Activated CD8-positive, alpha-beta memory T cell treated with anti-CD3 and anti-CD28 coated beads, Interleukin-2, amount 10 ng/mL, durations not matched to agents 7 days and 5 days (primary cell): ENCODE measurements around the gene ZNF512B. TPM values are rescaled to one million over a fixed set of nuclear protein-coding genes. Genes with fewer than 3 reads are reported as not detected.
"Not testable (repeated sequence)": the region's sequence is repeated elsewhere in the genome, so short reads cannot be mapped to it uniquely, and the experiment has no call there.

Experiments
- ATAC-seq: fragments of 150-1000 bp; cut with Tn5 transposase; one replicate; pipeline ENCODE4 v1.10.0; 2021; ENCODE audit warnings: moderate library complexity
- CTCF ChIA-PET: fragments of 350-600 bp; sonication (Branson Sonifier 250); formaldehyde crosslinking; loops from one replicate; lab custom pipeline; 2021; ENCODE audit warnings: antibody characterized with exemption; lab: Charles Lee
- DNase-seq: peaks from one replicate; pipeline ENCODE4 v3.0.0-alpha.2; 2020
- H3K27ac Mint-ChIP-seq: one replicate; pipeline ENCODE4 v1.8.0; 2021; ENCODE audit warnings: mild to moderate bottlenecking, mixed read lengths
- H3K27me3 Mint-ChIP-seq: one replicate; pipeline ENCODE4 v1.8.0; 2021; ENCODE audit warnings: mixed read lengths
- H3K36me3 Mint-ChIP-seq: one replicate; pipeline ENCODE4 v1.8.0; 2021; ENCODE audit warnings: mild to moderate bottlenecking, mixed read lengths
- H3K4me1 Mint-ChIP-seq: one replicate; pipeline ENCODE4 v1.8.0; 2021; ENCODE audit warnings: mixed read lengths
- H3K4me3 Mint-ChIP-seq: one replicate; pipeline ENCODE4 v1.8.0; 2021; ENCODE audit warnings: mild to moderate bottlenecking, moderate library complexity, mixed read lengths
- H3K9me3 Mint-ChIP-seq: one replicate; pipeline ENCODE4 v1.8.0; 2022; ENCODE audit warnings: low read depth, mixed read lengths
- total RNA-seq, 2 experiments: library from RNA; stranded (reverse); gene quantifications; one replicate each; pipeline ENCODE4 v1.2.3, GENCODE V29; 2021

The ZNF512B gene
- total RNA-seq, 2 experiments from 2014 or later = 13.5 to 18.2 TPM

DNA sequence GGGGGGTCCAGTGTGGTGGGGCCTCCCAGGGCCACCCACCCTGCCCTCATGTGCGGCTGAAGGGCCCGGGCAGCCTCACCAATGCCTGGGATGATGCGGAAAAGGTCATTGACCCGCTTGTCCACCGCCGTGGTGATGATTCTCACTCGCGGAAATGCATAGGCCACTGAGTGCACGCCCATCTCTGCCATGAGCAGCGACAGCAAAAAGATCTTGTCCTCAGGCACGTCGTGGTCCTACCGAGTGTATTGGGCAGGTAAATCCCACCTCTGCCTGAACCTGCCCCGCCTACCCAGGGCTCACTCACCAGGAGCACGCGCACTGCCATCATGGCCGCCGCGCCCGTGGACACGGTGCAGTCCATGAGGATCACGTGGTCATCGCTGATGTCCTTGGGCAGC lies 29.7 kb downstream of the ZNF512B start:
- DNase-seq (no peak), ATAC-seq (no peak)
- Mint-ChIP-seq H3K9me3 (no peaks in the 10 kb centered on the region), H3K27me3 (no peaks in the 10 kb centered on the region), H3K36me3 (peaks cover 21% of the 10 kb centered on the region), H3K27ac (no peak overlapping the region), H3K4me1 (peaks cover 12% of the 10 kb centered on the region), H3K4me3 (no peak overlapping the region)
- CTCF ChIA-PET = interaction anchor here (0.8 to 1.7 kb wide), 3 partner anchors 29 to 99 kb away, joined by 3 to 5 read pairs (median 4); no protein-coding TSS in a partner anchor

DNA sequence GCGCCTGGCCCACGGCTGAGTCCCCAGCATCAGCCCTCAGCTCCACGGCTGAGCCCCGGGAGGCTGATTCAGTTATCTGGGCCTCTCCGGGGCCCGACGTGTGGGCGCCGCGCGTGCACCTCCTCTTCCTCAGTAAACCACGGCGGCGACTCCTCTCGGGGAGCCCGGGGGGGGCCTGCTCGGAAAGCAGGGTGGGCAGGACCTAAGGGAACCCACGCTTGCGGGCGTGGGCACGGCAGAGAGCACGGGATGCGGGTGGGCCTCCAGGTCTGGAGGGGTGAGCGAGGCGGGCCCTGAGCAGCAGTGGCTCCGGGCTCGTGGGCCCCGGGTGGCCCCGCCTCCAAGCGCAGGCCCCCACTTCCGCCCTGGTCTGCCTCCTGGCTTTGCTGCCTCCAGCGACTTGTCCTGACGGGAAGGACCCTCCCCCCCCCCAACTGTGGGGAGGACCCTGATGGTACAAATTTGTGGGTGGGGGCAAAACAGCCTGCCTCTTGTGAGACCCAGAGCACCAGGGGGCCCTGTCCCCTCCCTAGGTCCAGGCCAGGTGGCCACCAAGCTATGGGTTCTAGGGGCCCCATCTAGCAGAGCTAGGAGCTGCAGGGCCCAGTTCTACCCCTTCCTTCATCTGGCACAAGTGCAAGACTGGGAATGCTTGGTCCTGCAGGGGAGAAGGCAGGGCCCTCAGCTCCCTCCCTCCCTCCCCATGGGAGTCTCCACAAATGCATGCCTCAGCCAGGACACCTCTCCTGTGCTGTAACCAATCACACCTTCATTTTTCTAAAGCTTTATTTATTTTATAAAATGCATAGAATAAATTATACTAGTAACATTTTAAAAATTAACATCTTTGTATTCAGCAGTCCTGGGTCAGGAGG lies 30.4 kb downstream of the ZNF512B start:
- H3K36me3 Mint-ChIP-seq = peaks cover 24% of the 10 kb centered on the region
- no peaks in the 10 kb centered on the region for H3K9me3 Mint-ChIP-seq
- CTCF ChIA-PET = interaction anchor here (0.8 to 1.7 kb wide), 2 partner anchors 28 to 100 kb away, joined by 3 to 4 read pairs; no protein-coding TSS in a partner anchor
- peaks cover 12% of the 10 kb centered on the region for H3K4me1 Mint-ChIP-seq
- no peak for ATAC-seq
- H3K27me3 Mint-ChIP-seq = no peaks in the 10 kb centered on the region
- no peak overlapping the region for H3K27ac Mint-ChIP-seq
- H3K4me3 Mint-ChIP-seq = no peak overlapping the region
- DNase-seq = no peak

DNA sequence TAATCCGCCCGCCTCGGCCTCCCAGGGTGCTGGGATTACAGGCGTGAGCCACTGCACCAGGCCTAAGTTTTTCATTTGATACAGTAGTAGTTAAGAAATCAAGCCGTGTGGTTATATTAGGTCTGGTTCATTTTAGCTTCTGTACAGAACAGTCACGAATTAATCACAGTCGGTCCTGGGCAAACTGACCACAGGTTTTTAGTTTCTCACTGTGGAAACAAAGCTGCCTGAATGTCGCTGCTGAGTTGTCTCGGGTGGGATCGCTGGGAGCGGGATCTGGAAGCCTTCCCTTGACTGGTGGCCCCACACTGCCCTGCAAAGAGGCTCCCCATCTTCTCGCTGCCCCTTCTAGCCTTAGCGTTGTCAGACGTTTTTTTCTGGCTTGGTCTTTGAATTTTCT lies 32.1 kb downstream of the ZNF512B start:
- Mint-ChIP-seq H3K4me3 (no peak overlapping the region), H3K4me1 (peaks cover 12% of the 10 kb centered on the region), H3K27me3 (no peaks in the 10 kb centered on the region), H3K27ac (no peak overlapping the region), H3K36me3 (peaks cover 23% of the 10 kb centered on the region), H3K9me3 (no peaks in the 10 kb centered on the region)
- CTCF ChIA-PET = interaction anchor here (1.5 kb wide), 1 partner anchor 20 kb away, joined by 4 read pairs; no protein-coding TSS in a partner anchor
- ATAC-seq = no peak
- DNase-seq = no peak

DNA sequence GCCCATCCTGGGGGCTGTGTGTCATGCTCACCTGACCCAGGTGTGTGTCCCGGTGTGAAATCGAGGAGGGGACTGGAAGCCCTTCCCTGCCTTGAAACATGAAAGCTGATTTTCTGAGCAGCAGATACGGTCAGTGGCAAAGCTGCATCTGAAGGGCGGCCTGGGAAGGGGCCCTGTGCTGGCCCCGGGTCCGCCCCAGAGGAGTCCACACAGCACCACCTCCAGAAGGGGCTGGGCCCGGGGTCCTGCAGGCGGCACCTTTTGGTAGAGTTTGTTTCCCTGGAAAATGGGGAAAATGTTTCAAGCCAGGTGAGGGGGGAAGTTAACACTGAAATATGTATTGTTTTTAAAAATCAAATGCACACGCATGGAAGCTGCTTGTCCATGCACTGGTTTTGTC lies 34.3 kb downstream of the ZNF512B start:
- no peak for ATAC-seq
- Mint-ChIP-seq H3K4me1 (no peaks in the 10 kb centered on the region), H3K27me3 (no peaks in the 10 kb centered on the region), H3K36me3 (peaks cover 34% of the 10 kb centered on the region), H3K9me3 (no peaks in the 10 kb centered on the region), H3K4me3 (no peak overlapping the region), H3K27ac (no peak overlapping the region)
- no peak for DNase-seq
- CTCF ChIA-PET = no interaction called here

DNA sequence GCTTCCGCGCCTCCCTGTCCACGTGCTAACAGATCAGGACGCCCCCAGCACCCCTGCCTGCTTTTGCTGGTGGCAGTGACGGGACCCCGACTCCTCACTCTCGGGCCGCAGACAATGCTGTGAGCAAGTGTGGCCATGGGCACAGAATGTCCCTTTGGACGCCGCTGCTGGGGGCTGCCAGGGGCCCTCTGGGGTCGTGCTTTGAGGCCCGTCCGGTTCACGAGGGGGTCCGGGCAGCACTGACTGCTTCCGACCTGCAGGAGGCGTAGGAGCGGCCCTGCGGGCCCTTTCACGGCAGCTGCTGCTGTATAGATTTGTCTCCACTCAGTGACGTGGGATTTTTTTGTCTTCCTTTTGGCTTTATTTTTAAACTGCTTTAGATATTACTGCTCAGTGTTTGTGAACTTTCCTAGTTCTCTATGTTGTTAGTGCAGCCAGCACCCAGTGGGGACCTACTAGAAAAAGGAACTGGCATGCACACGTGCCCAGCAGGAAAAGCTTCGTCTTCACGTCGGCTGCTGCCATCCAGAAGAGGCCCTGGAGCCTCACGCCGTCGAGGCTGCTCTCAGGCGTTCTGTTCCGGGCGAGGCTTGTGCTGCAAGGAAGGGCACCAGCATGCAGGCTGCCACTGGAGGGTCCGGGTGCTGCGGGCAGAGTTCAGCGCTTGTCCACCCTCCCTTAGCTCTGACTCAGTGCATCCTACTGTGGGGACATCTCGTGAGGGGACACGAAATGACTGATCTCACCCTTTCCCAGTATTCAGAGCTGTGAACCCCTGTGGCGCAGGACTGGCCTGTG lies 35.3 kb downstream of the ZNF512B start:
- H3K4me3 Mint-ChIP-seq = no peak overlapping the region
- H3K4me1 Mint-ChIP-seq = no peaks in the 10 kb centered on the region
- H3K9me3 Mint-ChIP-seq = no peaks in the 10 kb centered on the region
- no peak overlapping the region for H3K27ac Mint-ChIP-seq
- CTCF ChIA-PET = interaction anchor here (0.6 kb wide), 1 partner anchor 43 kb away, joined by 3 read pairs; no protein-coding TSS in a partner anchor
- DNase-seq = no peak
- peaks cover 35% of the 10 kb centered on the region for H3K36me3 Mint-ChIP-seq
- H3K27me3 Mint-ChIP-seq = no peaks in the 10 kb centered on the region
- no peak for ATAC-seq

DNA sequence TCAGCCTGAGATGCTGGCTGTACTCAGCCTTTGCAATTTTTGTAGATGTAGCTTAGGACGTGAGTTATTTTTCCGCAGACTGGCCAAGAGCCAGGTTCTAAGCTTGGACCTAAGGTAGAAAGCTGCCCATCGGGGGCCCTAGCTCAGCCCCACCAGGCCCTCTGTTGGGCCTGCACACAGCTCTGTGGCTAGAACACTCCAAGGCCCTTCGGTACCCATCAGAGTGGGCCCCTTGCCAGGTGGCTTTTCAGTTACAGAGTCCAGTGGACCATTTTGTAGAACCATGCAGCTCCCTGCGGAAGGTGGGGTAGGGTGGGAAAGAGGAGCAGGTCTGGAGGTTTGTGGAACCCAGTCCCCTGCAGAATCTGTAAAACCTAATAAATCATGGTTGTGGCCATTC lies 36.1 kb downstream of the ZNF512B start:
- DNase-seq (no peak), ATAC-seq (no peak)
- no peak overlapping the region for H3K27ac Mint-ChIP-seq
- no peaks in the 10 kb centered on the region for H3K4me1 Mint-ChIP-seq
- CTCF ChIA-PET = no interaction called here
- H3K9me3 Mint-ChIP-seq = no peaks in the 10 kb centered on the region
- no peaks in the 10 kb centered on the region for H3K27me3 Mint-ChIP-seq
- H3K4me3 Mint-ChIP-seq = no peak overlapping the region
- H3K36me3 Mint-ChIP-seq = peaks cover 42% of the 10 kb centered on the region

DNA sequence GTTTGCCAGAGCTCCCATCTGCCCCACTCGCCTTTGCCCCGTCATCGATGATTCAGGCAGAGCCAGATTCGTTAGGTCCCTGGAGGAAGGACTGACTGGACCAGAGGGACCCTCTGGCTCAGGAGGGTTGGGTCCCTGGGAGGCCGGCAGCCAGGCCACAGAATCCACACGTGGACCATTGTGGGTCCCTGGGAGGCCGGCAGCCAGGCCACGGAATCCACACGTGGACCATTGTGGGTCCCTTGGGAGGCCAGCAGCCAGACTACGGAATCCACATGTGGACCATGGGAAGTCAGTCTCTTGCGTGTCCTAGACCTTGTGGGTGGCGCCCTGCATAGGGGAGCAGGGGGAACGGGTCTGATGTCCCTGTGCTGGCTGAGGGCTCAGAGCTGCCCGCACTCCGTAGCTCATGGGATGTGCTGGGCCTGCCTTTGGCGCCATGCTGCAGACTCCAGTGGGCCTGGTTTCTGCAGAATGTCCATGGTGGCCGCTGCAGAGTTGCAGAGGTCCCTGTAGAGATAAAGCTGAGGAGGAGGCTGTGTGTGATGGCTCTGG lies 37.0 kb downstream of the ZNF512B start:
- CTCF ChIA-PET = interaction anchor here (1.5 kb wide), 1 partner anchor 14 kb away, joined by 3 read pairs; no protein-coding TSS in a partner anchor
- no peak for ATAC-seq
- H3K9me3 Mint-ChIP-seq = no peaks in the 10 kb centered on the region
- no peak overlapping the region for H3K4me3 Mint-ChIP-seq
- DNase-seq = no peak
- H3K27me3 Mint-ChIP-seq = no peaks in the 10 kb centered on the region
- H3K4me1 Mint-ChIP-seq = no peaks in the 10 kb centered on the region
- H3K27ac Mint-ChIP-seq = no peak overlapping the region
- peaks cover 48% of the 10 kb centered on the region for H3K36me3 Mint-ChIP-seq

DNA sequence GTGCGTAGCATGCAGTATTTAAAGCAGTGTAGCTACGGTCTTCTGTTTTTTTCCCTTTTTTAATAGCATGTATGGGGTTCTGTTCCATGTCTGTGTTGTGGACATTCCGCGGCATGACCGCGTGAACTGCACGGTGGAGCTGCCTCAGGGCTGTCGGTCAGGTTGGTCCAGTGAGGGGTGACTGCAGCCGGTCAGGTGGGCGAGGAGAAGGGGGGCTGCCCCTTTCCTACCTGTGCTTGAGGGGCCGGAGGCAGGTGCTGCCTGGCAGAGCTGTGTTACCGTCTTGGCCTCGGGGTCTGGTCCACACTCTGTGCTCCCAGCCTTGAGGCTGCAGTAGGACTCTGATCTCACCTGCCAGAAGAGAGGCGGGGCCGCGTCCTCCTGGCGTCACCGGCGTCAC lies 38.0 kb downstream of the ZNF512B start:
- H3K27ac Mint-ChIP-seq = no peak overlapping the region
- peaks cover 2% of the 10 kb centered on the region for H3K4me1 Mint-ChIP-seq
- ATAC-seq (no peak), DNase-seq (no peak)
- no peak overlapping the region for H3K4me3 Mint-ChIP-seq
- H3K27me3 Mint-ChIP-seq = no peaks in the 10 kb centered on the region
- CTCF ChIA-PET = interaction anchor here (1.0 to 1.5 kb wide), 2 partner anchors 13 to 30 kb away, joined by 3 read pairs; no protein-coding TSS in a partner anchor
- no peaks in the 10 kb centered on the region for H3K9me3 Mint-ChIP-seq
- H3K36me3 Mint-ChIP-seq = peaks cover 45% of the 10 kb centered on the region

DNA sequence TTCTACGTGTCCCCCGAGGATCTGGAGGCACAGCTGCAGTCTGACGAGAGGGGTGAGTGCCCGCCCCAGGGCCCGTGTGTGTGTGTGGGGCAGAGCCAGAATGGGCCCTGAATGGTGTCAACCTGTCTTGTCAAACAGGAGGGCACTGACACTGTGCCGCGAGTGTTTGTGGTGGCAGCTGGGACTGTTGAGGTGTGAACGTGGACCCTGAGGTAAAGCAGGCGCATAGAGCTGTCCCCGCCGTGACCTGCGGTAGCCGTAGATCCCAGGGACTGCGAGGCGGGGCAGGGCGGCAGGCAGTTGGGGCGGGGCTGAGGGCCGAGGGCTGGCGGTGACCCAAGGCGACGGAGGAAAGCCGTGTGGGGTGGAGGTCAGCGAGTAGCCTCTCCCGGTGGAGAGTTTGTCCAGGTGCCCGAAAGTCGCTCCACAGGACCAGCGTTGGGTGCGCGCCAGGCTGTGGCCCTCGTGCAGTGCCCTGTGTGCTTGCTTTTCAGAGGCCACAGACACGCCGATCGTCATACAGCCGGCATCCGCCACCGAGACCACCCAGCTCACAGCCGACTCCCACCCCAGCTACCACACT lies 38.7 kb downstream of the ZNF512B start:
- Mint-ChIP-seq H3K27me3 (no peaks in the 10 kb centered on the region), H3K36me3 (peaks cover 43% of the 10 kb centered on the region), H3K9me3 (no peaks in the 10 kb centered on the region), H3K4me1 (peaks cover 2% of the 10 kb centered on the region), H3K27ac (no peak overlapping the region), H3K4me3 (no peak overlapping the region)
- CTCF ChIA-PET = interaction anchor here (1.0 to 1.5 kb wide), 2 partner anchors 12 to 29 kb away, joined by 3 read pairs; no protein-coding TSS in a partner anchor
- ATAC-seq (no peak), DNase-seq (no peak)

DNA sequence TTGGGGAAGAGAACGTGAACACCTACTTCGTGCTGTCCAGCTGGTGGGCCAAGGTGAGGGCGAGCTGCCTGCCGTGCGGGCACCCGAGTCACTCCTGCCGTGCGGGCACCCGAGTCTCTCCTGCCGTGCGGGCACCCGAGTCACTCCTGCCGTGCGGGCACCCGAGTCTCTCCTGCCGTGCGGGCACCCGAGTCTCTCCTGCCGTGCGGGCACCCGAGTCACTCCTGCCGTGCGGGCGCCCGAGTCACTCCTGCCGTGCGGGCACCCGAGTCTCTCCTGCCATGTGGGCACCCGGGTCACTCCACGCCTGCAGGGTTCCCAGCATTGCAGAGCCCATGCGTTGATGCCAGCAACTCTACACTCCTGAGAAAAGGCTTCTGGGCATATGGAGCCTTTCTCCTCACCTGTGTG lies 40.3 kb downstream of the ZNF512B start:
- H3K4me1 Mint-ChIP-seq, H3K27me3 Mint-ChIP-seq, ATAC-seq, H3K27ac Mint-ChIP-seq, H3K9me3 Mint-ChIP-seq, CTCF ChIA-PET, H3K4me3 Mint-ChIP-seq, DNase-seq: not testable (repeated sequence)
- H3K36me3 Mint-ChIP-seq = peaks cover 38% of the 10 kb centered on the region

DNA sequence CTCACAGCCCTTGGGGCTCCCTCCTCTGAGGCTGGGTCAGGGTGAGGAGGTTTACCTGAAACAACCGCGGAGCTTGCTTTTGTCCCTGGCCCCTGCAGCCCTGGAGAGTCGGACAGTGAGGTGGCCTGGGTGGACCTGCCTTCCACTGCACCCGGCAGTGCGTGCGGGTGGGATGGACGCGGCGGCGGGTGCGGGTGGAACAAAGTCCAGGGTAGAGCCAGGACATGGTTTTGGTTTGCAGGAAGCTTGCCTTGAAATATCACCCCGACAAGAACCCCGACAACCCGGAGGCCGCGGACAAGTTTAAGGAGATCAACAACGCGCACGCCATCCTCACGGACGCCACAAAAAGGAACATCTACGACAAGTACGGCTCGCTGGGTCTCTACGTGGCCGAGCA lies 40.7 kb downstream of the ZNF512B start:
- H3K27ac Mint-ChIP-seq = no peak overlapping the region
- H3K9me3 Mint-ChIP-seq = no peaks in the 10 kb centered on the region
- peaks cover 2% of the 10 kb centered on the region for H3K4me1 Mint-ChIP-seq
- ATAC-seq = no peak
- no peak for DNase-seq
- no peak overlapping the region for H3K4me3 Mint-ChIP-seq
- CTCF ChIA-PET = interaction anchor here (0.7 kb wide), 1 partner anchor 391 kb away, joined by 3 read pairs; no protein-coding TSS in a partner anchor
- no peaks in the 10 kb centered on the region for H3K27me3 Mint-ChIP-seq
- H3K36me3 Mint-ChIP-seq = peaks cover 38% of the 10 kb centered on the region

DNA sequence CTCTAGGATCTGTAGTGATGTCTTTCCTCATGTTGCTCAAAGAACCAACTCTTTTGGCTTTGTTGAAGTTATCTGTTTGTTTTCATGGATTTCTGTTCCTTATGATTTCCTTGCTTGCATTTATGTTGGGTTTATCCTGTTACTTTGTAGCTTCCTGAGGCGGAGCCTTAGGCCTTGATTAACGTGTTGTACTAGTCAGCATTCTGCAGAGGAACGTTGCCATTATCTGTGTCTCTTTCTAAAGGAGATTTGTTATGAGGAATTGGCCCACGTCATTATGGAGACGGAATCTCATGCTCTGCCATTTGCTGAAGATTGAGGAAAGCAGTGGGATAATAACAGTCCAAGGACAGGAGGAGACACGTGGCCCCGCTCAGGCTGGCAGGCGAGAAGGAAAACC lies 43.4 kb downstream of the ZNF512B start:
- Mint-ChIP-seq H3K9me3 (no peaks in the 10 kb centered on the region), H3K27me3 (no peaks in the 10 kb centered on the region), H3K36me3 (peaks cover 25% of the 10 kb centered on the region), H3K27ac (no peak overlapping the region), H3K4me1 (peaks cover 7% of the 10 kb centered on the region), H3K4me3 (no peak overlapping the region)
- DNase-seq = no peak
- CTCF ChIA-PET = interaction anchor here (3.2 kb wide), 1 partner anchor 16 kb away, joined by 8 read pairs; no protein-coding TSS in a partner anchor
- no peak for ATAC-seq
